K562 (cell line): ENCODE measurements around the gene ZPLD1. TPM values are rescaled to one million over a fixed set of nuclear protein-coding genes. Genes with fewer than 3 reads are reported as not detected.

ENCODE experiments used
- CHD2 ChIP-seq: IDR thresholded peaks from 2 replicates; pipeline ENCODE4 v1.6.1; 2011; ENCODE audit warnings: low read depth, low read length
- CHD7 ChIP-seq: fragments of 200-600 bp; sonication (generic); IDR thresholded peaks from one replicate; pipeline ENCODE4 v1.6.1; 2012; ENCODE audit warnings: mild to moderate bottlenecking, low read depth, low read length, inconsistent platforms
- KLF13 ChIP-seq: fragments of 450-650 bp; IDR thresholded peaks from 2 replicates; pipeline ENCODE4 v1.6.1; 2016; ENCODE audit warnings: missing genetic modification characterization, low read depth, mild to moderate bottlenecking, missing compliant biosample characterization, moderate library complexity, borderline replicate concordance
- RERE ChIP-seq: sonication (generic); formaldehyde crosslinking; IDR thresholded peaks from 2 replicates; pipeline ENCODE4 v1.8.0; 2023; ENCODE audit warnings: missing genetic modification reagents, mild to moderate bottlenecking, borderline replicate concordance
- polyA plus RNA-seq, 8 experiments: library from polyadenylated mRNA; depleted of rRNA in 4 of 8; stranded (reverse) in 5 of 8; unstranded in 3 of 8; fragments of >200 nt; fragmentation: Nextera tagmentation in 2 of 8; fragmentation: Illumina TruSeq in 1 of 8; extraction: Ambion mirVana in 2 of 8; extraction: Trizol in 1 of 8; gene quantifications; 2 replicates each; pipeline versions ENCODE4 v1.2.1 to v1.2.3, GENCODE V29; 2011 to 2014; ENCODE audit warnings: inconsistent platforms in 1 of 8, missing spikeins in 1 of 8
- total RNA-seq, 7 experiments: library from RNA; depleted of rRNA in 6 of 7; stranded (reverse); fragments of >200 nt in 6 of 7; fragmentation: Illumina TruSeq in 2 of 7; extraction: Trizol in 2 of 7; gene quantifications; 2 replicates each; pipeline versions ENCODE4 v1.2.1 to v1.2.3, GENCODE V29; 2011 to 2021; ENCODE audit warnings: low replicate concordance in 1 of 7

The ZPLD1 gene
- total and polyA plus RNA-seq, 9 of the 15 experiments (the other 6 are each of a cell fraction or from before 2014, with no cell fraction given), result 0.03 to 0.10 (median 0.04) TPM; not detected in 6

- TF ChIP-seq CHD7 (no peak), RERE (no peak), CHD2 (no peak), KLF13 (tag) (no peak)
Measured at GRCh38 chr3:102492300-102492699, 57.5 kb downstream of the ZPLD1 start (continued).
